ENCODE results near the gene PTBP2. TPM values are rescaled to one million over a fixed set of nuclear protein-coding genes. Genes with fewer than 3 reads are reported as not detected.
A peak's percentile ranks its signal among the peaks of the same experiment; 100 is the strongest.

Gene PTBP2
- total RNA-seq (10 to 100 TPM; 25.1 to 43.1 (median 29.1) TPM), polyA plus RNA-seq (10 to 100 TPM; 14.7 to 19.7 TPM)
- long read RNA-seq, donor 1, full-length matches to known transcripts, result 6 of 13 reads
- long read RNA-seq, donor 1, partial matches to known transcripts, result 5 of 13 reads
- long read RNA-seq, donor 1, other reads (novel, unspliced or antisense), result 2 of 13 reads
- long read RNA-seq, donor 2, full-length matches to known transcripts, result 15 of 15 reads
- long read RNA-seq, donor 2, partial matches to known transcripts, result 0 of 15 reads
- long read RNA-seq, donor 2, other reads (novel, unspliced or antisense), result 0 of 15 reads
- long read RNA-seq, donor 3, full-length matches to known transcripts, result 16 of 19 reads
- long read RNA-seq, donor 3, partial matches to known transcripts, result 0 of 19 reads
- long read RNA-seq, donor 3, other reads (novel, unspliced or antisense), result 3 of 19 reads

- Histone ChIP-seq H3K4me3 (peak within 1 kb of the TSS; percentile 67), H3K4me1 (ENCODE audit: insufficient read depth) (peaks cover 4% of the 10 kb centered on the region), H3K27me3 (no peaks in the 10 kb centered on the region), H3K27ac (peak within 1 kb of the TSS; percentile 96 to 97), H3K9me3 (no peaks in the 10 kb centered on the region), H3K36me3 (no peaks in the 10 kb centered on the region)
- intact Hi-C loops (cut with DNase I), result no loop called here
- peak; percentile 75 to 91 (median 85) for DNase-seq
- WGBS, 3 donors, result 0 to 1% (median 0%) methylated on average over 48 to 75 of the region's 75 CpGs
- TF ChIP-seq CTCF (IDR thresholded peaks at IDR 0.05), result no peak
- no peak for TF ChIP-seq EP300 (IDR thresholded peaks at IDR 0.05)
- peak; percentile 49 for TF ChIP-seq POLR2A (IDR thresholded peaks at IDR 0.05)
Observed at GRCh38 chr1:96721416-96722160, at the start of gene PTBP2. TSS of gene PTBP2 (plus strand) at chr1:96721784. CDS start at chr1:96721865, 81 bp downstream.

- no peak for DNase-seq
- no peaks in the 10 kb centered on the region for H3K36me3 ChIP-seq
- H3K4me1 ChIP-seq (ENCODE audit: insufficient read depth), result no peaks in the 10 kb centered on the region
- H3K9me3 ChIP-seq, result no peaks in the 10 kb centered on the region
- no peaks in the 10 kb centered on the region for H3K27me3 ChIP-seq
- TF ChIP-seq POLR2A (IDR thresholded peaks at IDR 0.05) (no peak), EP300 (IDR thresholded peaks at IDR 0.05) (no peak), CTCF (IDR thresholded peaks at IDR 0.05) (no peak)
- H3K27ac ChIP-seq, result no peak overlapping the region
- 31 to 61% (median 47%) methylated on average over 1 of the region's 1 CpG for WGBS, 3 donors
- H3K4me3 ChIP-seq, result no peak overlapping the region
- intact Hi-C loops (cut with DNase I), result no loop called here
Observed at GRCh38 chr1:96674915-96675314, 46.7 kb upstream of the PTBP2 start.

- Histone ChIP-seq H3K27me3 (no peaks in the 10 kb centered on the region), H3K4me1 (ENCODE audit: insufficient read depth) (no peaks in the 10 kb centered on the region), H3K9me3 (no peaks in the 10 kb centered on the region), H3K27ac (no peak overlapping the region), H3K36me3 (no peaks in the 10 kb centered on the region), H3K4me3 (no peak overlapping the region)
- TF ChIP-seq EP300 (IDR thresholded peaks at IDR 0.05) (no peak), POLR2A (IDR thresholded peaks at IDR 0.05) (no peak), CTCF (IDR thresholded peaks at IDR 0.05) (no peak)
- DNase-seq, result no peak
- intact Hi-C loops (cut with DNase I), result no loop called here
- WGBS, 3 donors, result 78 to 90% (median 87%) methylated on average over 6 of the region's 6 CpGs
Observed at GRCh38 chr1:96682056-96682455, 39.5 kb upstream of the PTBP2 start.

- intact Hi-C loops (cut with DNase I), result no loop called here
- no peak overlapping the region for H3K27ac ChIP-seq
- no peak for TF ChIP-seq EP300 (IDR thresholded peaks at IDR 0.05)
- no peak for TF ChIP-seq POLR2A (IDR thresholded peaks at IDR 0.05)
Observed at GRCh38 chr1:96683931-96684330, 37.7 kb upstream of the PTBP2 start.

More at GRCh38 chr1:96683931-96684330, 37.7 kb upstream of the PTBP2 start:
- Histone ChIP-seq H3K27me3 (no peaks in the 10 kb centered on the region), H3K4me3 (no peak overlapping the region), H3K4me1 (ENCODE audit: insufficient read depth) (no peaks in the 10 kb centered on the region), H3K9me3 (no peaks in the 10 kb centered on the region), H3K36me3 (no peaks in the 10 kb centered on the region)
- DNase-seq, result no peak
- 77 to 90% (median 88%) methylated on average over 2 of the region's 2 CpGs for WGBS, 3 donors
